ENCODE data around the gene PCED1B. TPM values are rescaled to one million over a fixed set of nuclear protein-coding genes. Genes with fewer than 3 reads are reported as not detected.
"Not testable (repeated sequence)": the region's sequence is repeated elsewhere in the genome, so short reads cannot be mapped to it uniquely, and the experiment has no call there.

PCED1B gene, protein sequence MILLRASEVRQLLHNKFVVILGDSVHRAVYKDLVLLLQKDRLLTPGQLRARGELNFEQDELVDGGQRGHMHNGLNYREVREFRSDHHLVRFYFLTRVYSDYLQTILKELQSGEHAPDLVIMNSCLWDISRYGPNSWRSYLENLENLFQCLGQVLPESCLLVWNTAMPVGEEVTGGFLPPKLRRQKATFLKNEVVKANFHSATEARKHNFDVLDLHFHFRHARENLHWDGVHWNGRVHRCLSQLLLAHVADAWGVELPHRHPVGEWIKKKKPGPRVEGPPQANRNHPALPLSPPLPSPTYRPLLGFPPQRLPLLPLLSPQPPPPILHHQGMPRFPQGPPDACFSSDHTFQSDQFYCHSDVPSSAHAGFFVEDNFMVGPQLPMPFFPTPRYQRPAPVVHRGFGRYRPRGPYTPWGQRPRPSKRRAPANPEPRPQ
- total RNA-seq (2014; rRNA removed; shearing (Covaris generic)) = 1.6 and 4.2 TPM in 2 replicates

DNA sequence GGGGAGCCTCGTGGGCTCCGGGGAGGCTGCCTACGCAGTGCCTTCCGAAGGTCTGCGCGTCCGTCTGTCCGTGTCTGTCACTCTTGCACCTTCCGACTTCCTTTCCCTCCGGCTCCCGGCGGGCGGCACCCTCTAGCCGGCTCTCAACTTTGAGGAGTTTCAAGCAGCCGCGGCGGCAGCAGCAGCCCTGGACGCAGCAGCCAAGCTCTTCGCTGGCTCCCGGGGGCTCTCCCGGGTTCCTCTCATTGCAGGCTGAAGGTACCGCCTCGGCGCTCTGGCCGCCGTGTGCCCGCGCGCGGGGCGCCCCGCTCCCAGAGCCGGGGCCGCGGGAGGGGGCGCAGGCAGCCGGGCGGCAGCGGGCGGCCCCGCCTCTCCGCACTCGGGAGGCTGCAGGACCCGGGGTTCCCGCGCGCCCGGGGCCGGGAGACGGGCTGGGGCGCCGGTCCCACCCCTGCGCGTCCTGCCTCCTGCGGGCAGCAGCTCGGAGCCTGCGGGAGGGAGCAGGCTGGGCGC is at the start of gene PCED1B, which contains the start of gene AMIGO2:
Gene PCED1B (plus strand): TSS at position 154 of the 513 bp plus-strand sequence. CDS start 155,443 bp downstream, outside the sequence.
Gene AMIGO2 (minus strand): TSS at position 492 of the 513 bp plus-strand sequence. CDS start 957 bp downstream, outside the sequence.
- peak; percentile 77 for DNase-seq (ENCODE audit: low read depth)

DNA sequence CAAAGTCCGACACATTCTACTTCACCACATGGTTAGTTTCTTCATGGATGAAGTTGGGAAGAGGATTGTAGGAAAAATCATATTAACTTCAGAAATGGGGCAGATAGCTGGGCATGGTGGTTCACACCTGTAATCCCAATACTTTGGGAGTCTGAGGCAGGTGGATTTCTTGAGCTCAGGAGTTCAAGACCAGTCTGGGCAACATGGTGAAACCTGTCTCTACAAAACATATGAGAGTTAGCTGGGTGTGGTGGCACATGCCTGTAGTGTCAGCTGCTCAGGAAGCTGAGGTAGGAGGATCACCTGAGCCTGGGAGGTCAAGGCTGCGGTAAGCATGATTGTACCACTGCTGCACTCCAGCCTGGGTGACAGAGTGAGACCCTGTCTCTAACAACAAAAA is 49.5 kb upstream of the PCED1B start:
- no peak for DNase-seq (ENCODE audit: low read depth)

DNA sequence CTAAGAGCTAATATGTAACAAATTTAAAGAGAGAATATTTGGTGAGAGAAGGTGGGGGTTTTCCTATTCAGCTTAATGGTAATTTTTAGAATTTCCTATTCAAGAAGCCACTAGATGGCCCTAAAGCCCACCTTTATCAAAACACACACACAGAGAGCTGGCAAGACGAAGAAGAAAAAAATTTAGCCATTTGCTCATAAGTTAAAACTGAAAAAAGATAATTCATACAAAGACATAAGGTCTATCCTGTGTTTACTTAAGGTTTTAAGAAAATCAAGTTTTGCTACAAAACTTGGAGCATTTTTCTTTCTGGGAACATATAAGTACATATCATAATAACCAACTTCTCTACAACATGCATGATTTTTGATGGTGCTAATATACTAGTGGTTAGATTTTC is 46.8 kb upstream of the PCED1B start:
- peak; percentile 63 for DNase-seq (ENCODE audit: low read depth)

DNA sequence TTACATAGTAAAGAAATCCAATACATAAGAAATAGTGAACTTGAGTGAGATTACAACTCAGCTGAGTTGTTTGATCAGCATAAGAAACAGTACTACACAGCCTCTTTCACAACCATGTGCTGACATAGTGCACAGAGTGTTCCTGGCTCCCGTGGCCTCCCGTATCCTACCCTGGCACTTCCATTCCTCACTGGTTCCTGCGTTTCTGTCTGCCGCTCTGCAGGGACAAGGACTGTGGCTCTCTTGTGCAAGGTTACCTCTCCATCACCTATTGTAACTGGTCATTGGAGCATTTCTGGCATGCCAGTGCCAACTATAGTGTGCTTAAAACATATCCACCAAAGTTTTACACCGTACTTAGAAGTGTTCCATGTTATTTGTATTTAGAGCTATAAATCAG is 46.3 kb upstream of the PCED1B start:
- no peak for DNase-seq (ENCODE audit: low read depth)

DNA sequence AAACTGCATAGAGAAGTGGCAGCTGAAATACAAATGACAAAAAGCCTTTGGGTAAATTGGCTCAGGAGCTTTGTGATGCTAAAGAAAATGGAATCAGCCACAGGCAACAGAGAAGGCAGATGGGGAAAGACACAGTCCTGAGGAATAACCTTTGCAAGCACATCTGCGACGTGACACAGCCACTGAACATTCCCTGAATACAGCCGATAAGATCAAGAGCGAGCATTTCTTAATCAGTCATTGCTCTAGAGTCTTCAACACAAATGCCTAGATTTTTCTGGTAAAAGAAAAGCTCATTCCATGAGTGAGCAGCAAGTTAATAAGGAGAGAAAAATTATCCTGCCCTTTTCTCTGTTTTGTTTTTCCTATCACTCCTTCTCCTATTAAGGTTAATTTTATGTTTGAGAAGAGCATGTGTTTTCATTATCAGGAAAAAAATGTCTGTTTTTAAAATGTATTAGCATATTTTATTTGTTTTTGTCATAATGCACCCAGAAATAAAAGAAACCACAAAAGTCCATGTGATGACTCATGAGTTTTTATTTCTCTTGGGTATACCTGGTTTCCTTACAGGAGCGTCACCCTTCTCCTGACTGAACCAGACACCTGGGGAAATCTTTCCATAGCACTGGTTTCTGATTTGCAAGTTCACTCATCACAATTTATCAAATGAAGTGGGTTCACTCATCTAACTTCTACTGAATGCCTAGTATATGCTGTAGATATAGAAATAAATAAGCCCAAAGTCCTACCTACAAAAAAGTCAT is 45.4 kb upstream of the PCED1B start:
- DNase-seq (ENCODE audit: low read depth) = peak; percentile 84

DNA sequence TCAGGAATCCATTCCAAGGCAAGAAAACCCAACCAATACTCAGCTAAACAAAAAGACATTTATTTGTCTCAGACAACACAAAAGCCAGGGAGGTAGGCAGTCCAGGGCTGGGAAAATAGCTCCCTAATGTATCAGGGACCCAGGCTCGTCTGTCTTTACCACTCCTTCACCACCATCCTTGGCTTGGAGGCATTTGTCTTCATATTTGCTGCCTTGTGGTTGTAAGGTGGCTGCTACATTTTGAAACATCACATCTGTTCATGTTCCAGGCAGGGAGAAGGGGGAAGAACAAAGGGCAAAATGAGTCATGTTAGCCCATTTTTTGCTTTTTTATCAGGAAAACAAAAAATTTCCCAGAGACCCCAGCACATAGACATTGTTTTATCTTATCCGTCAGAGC is 44.8 kb upstream of the PCED1B start:
- peak; percentile 86 for DNase-seq (ENCODE audit: low read depth)

DNA sequence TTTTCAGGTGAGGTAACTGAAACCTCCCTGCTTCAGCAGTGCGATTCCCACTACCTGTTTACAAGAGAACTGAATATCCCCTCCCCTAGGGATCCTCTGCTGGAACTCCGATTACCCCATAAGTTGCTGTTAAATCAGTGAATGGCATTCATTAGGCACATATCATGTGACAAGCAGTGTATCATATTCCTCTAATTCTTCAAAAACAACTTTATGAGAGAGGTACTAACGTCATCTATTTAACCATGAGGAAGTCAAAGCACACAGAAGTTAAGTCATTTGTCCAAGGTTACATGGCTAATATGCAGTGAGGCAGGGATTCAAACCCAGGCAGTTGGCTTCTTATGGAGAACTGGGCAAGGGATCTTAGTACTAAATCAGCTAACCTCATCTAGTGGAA is 43.9 kb upstream of the PCED1B start:
- no peak for DNase-seq (ENCODE audit: low read depth)

DNA sequence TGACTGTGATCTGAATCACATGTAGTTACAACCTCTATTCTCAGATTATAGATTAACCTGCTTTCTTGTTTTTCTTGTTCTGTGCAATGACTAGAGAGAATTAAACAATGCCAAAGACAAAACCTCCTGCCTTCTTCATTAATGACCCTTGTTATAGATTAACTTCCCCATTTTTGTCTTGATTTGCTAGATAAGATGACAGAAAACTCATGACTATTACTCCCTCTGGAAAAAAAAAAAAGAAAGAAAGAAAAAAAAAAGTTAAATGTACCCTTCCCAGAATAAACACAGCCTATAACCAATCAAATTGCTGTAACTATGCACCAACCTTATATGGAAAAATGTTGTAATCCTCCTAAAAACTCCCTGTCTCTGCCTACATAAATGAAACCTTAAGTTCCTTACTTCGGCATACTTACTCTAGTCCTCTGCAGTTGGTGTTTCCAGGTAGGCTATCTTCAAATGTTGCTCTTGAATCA is 41.1 kb upstream of the PCED1B start:
- peak; percentile 40 for DNase-seq (ENCODE audit: low read depth)

DNA sequence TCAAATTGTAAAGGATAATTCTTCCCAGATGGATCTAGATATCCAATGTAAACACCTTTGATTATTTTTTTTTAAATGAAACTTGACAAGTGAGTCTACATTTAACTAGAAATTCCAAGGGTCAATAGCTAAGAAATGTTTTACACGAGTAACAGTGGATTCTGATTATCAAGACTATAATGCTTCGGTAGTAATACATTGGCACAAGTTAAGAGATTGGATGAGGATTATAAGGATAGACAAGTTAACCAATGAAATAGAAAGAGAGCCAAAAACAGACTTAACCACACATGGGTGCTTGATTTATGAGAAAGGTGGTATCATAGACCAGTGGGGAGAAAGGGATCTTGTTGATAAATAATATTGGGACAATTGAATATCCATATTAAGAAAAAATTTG is 40.3 kb upstream of the PCED1B start:
- DNase-seq (ENCODE audit: low read depth) = no peak

DNA sequence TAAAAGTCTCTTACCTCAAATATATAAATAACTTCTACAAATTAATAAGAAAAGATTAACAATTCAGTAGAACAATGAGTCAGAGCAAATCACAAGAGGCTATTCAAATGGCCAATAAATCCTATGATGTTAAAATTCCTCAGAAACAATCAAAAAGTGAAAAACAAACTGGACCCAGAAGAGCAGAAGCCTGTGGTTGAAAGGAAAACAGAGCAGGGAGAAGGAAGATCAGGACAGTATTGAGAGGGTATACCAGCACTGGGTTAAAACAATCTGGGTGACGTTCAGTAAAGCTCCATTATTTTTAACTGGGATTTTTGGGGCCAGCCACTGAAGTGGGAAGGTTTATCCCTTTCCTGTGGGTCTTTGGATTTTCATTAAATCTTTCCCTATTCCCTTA is 39.7 kb upstream of the PCED1B start:
- no peak for DNase-seq (ENCODE audit: low read depth)

DNA sequence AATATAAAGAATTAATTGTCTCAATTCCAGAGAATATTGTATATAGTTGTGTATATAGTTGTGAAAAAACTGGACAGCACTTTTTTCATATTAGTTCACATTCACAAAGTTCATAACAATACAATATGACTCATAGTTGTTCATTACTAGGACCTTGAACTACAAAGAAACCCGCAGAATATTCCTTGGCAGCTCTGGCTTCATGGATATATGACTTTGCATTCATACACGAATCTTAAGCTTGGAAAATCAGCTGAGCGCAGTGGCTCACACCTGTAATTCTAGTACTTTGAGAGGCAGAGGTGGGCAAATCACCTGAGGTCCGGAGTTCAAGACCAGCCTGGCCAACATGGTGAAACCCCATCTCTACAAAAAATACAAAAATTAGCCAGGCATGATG is 38.1 kb upstream of the PCED1B start:
- no peak for DNase-seq (ENCODE audit: low read depth)

DNA sequence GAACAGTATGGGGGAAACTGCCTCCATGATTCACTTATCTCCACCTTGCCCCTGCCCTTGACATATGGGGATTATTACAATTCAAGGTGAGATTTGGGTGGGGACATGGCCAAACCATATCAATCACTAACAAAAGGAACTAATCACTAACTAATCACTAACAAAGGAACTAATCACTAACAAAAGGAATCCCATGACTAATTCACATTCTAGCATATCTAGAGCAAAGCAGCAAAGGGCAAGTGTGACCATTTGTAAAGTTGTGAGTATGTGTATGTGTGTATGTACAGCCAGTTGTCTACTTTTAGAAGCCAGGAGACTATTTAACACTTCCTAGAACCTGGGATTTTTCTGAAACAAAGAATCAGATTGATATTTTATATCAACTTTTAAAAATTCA is 30.9 kb upstream of the PCED1B start:
- DNase-seq (ENCODE audit: low read depth) = no peak

DNA sequence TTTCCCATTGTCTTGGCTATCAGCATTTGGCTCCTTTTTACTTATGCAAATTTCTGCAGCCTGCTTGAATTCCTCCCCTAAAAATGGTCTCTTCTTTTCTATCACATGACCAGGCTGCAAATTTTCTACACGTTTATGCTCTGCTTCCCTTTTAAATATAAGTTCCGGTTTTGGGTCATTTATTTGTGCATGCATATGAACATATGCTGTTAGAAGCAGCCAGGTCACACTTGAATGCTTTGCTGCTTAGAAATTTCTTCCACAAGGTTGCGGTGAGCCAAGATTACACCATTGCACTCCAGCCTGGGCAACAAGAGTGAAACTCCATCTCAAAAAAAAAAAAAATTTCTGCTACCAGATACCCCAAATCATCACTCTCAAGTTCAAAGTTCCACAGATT is 28.1 kb upstream of the PCED1B start:
- DNase-seq (ENCODE audit: low read depth) = not testable (repeated sequence)

DNA sequence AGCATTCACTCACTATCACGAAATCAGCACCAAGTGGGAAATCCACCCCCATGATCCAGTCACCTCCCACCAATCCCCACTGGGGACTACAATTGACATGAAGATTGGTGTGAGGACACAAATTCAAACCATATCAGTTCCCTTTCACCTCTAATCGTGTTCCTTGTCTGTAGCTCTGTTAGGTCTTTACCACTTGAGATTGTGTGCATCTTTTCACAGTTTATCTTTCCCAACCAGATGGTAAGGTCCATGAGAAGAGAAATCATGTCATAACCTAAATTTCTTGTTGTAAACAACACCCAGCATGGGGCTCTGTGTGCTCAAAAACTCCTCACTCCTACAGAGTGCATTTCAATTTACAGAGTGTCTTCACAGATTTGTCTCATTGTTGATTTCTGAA is 27.1 kb upstream of the PCED1B start:
- no peak for DNase-seq (ENCODE audit: low read depth)

DNA sequence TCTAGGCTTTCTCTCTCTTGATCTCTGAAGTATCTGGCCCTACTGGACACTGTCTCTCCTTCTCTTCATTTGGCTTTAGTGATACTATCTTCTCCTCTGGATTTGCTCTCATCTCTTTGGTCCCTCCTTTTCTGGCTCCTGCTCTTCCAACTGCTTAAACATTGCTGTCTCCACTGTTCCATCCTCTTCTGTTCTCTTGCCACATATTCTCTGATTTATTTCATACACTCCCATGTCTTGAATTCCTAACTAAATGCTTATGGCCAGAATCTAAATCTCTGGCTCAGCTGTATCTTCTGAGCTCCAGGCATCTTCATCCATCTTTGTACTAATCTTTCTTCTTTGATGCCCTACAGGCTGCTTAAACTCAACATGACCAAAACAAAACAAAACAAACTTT is 25.5 kb upstream of the PCED1B start:
- no peak for DNase-seq (ENCODE audit: low read depth)

DNA sequence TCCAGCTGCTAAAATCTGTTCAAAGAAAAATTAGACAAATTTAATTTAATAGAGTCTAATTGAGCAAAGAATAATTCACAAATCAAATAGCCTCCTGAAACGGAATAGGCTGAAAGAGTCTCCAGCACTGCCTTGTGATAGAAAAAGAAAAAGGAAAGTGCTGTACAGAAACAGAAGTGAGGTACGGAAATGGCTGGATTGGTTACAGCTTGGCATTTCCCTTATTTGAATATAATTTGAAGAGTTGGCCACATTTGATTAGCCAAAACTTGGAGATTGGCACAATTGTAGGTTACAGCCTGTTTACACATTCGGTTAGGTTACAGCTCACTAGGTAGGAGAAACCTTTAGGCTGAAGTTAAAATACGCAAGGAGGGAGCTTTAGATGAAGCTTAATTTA is 24.8 kb upstream of the PCED1B start:
- DNase-seq (ENCODE audit: low read depth) = no peak

DNA sequence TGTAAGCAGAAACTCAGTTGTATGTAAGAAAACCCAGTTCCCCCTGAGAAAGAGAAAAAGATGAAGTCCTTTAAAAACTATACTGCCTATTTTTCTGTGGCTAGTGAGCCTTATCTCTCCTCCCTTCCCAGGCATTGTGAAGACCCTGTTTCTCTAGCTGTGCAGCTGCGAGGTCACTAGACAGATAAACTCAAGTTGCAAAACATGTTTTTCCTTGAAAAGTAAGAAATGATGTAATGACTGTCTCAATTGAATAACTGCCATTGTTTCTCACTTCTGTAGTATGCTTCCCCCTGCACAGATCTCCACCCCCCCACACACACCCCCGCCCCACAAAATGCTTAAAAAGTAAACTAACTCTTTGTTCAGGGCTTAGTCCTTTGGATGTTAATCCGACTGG is 23.6 kb upstream of the PCED1B start:
- DNase-seq (ENCODE audit: low read depth) = not testable (repeated sequence)

DNA sequence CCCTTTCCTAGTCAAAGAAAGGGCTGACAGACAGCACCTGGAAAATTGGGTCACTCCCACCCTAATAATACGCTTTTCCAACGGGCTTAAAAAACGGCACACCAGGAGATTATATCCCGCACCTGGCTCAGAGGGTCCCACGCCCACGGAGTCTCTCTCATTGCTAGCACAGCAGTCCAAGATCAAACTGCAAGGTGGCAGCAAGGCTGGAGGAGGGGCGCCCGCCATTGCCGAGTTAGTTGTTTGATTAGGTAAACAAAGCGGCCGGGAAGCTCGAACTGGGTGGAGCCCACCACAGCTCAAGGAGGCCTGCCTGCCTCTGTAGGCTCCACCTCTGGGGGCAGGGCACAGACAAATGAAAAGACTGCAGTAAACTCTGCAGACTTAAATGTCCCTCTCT is 22.5 kb upstream of the PCED1B start:
- DNase-seq (ENCODE audit: low read depth) = not testable (repeated sequence)

DNA sequence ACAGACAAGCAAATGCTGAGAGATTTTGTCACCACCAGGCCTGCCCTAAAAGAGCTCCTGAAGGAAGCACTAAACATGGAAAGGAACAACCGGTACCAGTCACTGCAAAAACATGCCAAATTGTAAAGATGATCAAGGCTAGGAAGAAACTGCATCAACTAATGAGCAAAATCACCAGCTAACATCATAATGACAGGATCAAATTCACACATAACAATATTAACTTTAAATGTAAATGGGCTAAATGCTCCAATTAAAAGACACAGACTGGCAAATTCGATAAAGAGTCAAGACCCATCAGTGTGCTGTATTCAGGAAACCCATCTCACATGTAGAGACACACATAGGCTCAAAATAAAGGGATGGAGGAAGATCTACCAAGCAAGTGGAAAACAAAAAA is 20.8 kb upstream of the PCED1B start:
- DNase-seq (ENCODE audit: low read depth) = not testable (repeated sequence)

DNA sequence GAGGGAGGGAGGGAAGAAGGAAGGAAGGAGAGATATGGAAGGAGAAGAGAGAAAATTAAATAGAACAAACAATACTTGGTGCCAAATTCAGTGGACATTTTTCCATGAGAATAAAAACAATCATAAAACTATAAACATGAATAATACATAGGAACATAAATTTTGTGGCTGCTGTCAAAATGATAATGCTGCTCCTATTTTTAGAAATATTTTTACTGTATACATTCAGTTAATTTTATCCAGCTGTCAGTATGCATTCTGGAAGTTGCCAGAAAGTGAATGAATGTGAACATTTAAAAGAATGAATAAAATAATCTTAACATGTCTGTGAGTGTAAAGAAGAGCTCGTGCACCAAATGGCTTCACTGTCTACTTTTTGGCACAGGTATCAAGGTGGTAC is 13.9 kb upstream of the PCED1B start:
- DNase-seq (ENCODE audit: low read depth) = no peak

DNA sequence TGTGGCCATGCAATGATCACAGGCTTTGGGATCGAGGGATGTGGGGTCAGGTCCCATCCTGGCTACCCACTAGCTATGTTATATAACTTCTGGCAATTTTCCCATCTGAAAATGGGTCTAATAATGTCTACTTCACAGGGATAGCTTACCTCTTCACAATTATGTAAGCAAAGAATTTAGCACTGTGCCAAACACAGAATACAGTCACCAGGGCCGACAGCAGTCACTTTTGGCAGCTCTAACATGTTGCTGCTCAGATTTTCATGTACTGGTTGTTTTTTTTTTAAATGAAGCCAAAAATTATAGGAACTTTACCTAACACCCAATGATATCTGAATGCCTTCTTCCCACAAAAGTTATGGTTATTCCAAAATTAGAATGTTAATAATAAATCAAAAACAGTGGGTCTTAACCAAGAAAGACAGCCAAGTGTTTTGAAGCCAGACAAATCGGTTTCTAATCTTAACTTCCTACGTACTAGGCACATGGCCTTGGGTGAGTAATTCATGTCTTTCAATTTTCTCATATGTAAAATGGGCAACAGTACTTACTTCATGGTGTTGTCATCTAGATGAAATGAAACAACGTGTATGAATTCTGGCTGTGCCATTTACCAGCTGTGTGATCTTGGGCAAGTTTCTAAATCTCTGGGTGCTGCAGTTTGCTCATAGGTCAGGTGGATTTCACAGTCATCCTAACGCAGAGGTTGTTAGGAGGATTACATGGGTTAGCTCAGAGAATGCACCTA is 13.0 kb upstream of the PCED1B start:
- peak; percentile 26 for DNase-seq (ENCODE audit: low read depth)

DNA sequence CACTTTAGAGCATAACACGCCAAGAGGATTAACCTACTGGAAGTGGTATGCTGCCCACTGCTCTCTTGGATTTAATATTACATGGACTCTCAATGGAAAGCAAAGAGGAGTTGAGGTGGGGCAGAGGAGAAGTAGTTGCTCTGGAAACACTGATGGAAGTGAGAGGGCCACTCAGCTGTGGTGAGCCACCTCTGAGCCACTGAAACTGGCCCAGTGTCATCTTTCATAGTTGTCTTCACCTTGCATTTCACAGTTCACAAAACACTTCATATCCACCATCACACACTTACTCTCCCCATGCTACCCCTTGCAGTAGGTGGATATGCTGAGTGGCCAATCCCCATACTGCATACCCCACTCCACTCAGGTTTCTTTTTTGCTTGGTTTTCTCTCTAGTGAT is 12.2 kb upstream of the PCED1B start:
- no peak for DNase-seq (ENCODE audit: low read depth)
